HG03103 (cell line): ENCODE data around the gene BET1L.
"Not testable (repeated sequence)": the region's sequence is repeated elsewhere in the genome, so short reads cannot be mapped to it uniquely, and the experiment has no call there.

Experiments used
- ATAC-seq: cut with Tn5 transposase; IDR thresholded peaks from one replicate; pipeline ENCODE4 v1.9.1; 2021; ENCODE audit warnings: low read depth; ENCODE audit not compliant: unreplicated experiment

The BET1L gene

GRCh38 chr11:230431-230830 lies 23.2 kb upstream of the BET1L start:
- ATAC-seq, result no peak

DNA sequence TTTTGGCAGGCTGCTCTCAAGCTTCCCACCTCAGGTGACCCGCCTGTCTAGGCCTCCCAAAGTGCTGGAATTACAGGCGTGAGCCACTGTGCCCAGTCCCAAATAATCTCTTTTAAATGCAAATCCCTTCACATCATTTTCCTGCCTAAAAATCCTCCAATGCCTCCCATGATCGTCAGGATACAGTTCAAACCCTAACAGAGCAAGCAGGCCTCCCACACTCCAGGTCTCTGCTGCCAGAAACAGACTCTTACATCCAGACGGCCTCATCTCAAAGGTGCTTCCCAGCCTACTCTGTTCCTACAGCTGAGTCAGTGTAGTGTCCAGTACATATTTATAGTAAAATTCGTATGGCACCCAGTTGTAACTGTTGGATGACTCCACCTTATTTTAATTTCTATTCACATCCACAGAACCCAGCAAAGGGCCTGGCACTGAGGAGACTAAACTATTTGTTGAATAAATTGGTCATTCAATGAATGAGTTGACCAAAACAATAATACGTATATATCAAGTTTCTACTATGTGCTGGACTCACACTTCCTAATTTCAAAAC lies 20.7 kb upstream of the BET1L start:
- no peak for ATAC-seq

DNA sequence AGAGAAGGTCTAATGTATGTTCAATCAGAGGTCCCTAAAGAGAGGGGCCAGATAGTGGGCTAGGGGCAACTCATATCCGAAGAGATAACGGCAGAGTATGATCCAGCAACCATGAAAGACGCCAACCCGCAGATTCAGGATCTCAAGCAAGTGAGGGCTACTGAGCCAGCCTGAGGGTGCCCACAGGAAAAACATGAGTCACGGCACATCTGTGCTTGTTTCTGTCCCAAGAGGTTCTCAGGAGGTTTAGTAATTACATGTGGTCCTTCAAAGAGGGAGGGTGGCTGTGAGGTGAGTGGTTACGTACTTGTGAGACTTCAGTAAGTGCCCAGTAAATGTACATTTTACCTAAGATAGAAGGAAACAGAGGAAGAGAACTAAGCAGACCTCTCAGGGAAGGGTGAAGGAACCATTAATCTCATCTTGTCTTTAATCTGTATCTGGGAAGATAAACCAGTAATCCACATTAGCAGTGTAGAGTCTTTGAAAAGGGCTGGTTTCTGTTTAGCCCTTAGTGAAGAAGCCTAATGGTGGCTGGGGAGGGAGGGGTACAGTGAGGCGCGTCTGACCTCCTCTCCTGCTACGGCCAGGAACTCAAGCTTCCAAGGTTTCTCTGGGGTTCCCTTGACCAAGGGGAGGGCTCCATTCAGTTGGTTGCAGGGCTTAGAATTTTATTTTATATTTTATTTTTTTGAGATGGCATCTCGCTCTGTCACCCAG lies 18.7 kb upstream of the BET1L start:
- ATAC-seq, result no peak

DNA sequence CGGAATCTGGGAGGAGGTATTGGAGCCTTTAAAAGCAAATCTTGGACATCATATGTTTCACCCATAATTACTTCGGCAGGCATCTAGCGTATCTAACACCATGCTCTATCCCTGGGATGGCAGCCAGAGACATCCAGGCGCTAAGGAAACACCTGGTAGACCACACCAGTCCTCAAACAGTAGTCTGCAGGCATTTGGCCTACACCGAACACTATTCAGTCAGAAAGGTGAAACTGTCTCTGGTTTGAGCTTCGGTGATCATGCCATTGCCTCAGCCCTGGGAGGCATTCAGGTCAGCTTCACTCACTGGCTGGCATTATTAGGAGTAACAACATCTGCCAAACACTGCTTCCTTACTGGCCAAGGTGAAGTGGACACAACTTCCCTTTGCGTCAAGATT lies 17.2 kb upstream of the BET1L start:
- ATAC-seq, result no peak

DNA sequence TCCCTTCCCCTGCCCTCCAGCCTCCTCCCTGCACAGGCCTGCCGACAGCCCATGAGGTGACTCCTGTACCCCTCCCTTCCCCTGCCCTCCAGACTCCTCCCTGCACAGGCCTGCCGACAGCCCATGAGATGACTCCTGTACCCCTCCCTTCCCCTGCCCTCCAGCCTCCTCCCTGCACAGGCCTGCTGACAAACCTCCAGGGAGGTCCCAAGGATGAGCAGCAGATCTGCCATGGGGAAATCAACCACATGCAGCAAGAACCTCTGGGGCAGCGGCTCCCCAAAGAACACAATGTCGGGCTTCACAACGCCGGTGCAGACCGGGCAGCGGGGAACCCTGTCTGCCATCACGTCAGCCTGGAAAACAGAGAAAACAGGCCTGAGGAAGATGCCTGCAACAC lies 16.7 kb upstream of the BET1L start:
- ATAC-seq, result no peak

DNA sequence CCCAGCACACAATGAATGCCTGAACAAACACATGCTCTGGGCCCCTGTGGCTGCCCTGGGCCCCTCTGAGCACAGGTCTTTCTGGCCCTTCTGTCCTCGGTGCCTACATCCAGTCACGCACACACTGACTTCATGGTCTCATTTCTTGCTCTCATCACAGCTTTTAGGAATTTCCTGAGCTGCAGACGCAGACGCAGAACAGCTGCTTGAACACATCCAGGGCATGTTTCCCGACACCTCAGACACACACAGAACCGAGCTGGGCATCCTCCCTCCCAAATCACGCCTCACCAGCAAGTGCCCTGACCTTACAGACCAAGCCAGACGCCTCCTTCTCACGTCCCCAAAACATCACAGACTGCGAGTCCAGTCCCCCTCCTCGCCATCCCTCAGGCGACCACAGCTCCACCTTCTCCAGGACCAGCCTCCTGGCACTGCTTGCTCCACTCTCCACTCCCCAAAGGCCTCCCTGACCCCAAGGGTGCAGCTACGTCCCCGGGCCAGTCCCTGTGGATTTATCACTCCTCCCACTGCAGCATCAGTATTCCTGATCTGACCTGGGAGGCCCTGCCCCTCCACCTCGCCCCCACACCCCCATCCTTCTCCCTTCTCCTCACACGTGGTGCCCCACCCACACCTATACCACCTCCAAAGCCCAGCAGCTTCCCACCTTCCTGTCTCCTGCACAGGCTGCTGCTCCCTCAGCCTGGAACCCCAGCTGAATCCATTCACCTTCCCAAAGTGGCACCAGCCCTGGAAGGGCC lies 16.0 kb upstream of the BET1L start:
- ATAC-seq, result no peak

- ATAC-seq, result no peak
Observed at GRCh38 chr11:221998-222789, 15.0 kb upstream of the BET1L start.

DNA sequence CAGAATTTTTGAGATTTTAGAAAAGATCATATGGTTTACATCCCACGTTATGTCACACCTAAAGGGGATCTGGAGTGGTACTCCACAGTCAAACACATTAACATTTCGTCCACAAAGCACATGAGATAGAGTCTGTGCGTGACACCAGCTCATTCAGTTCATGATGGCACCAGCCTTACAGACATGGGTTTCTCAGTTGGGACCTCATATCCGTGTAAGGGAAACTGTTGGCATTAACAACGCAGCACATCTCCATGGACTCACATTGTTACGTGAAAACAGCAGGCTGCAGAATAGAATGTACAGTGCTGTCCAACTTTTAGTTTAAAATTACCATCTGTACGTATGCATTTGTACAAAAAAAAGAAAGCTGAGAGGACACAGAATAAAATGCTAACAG lies 14.3 kb upstream of the BET1L start:
- ATAC-seq, result no peak

GRCh38 chr11:220641-221215 lies 13.5 kb upstream of the BET1L start:
- not testable (repeated sequence) for ATAC-seq

- no peak for ATAC-seq
Observed at GRCh38 chr11:218815-219593, 11.8 kb upstream of the BET1L start.

DNA sequence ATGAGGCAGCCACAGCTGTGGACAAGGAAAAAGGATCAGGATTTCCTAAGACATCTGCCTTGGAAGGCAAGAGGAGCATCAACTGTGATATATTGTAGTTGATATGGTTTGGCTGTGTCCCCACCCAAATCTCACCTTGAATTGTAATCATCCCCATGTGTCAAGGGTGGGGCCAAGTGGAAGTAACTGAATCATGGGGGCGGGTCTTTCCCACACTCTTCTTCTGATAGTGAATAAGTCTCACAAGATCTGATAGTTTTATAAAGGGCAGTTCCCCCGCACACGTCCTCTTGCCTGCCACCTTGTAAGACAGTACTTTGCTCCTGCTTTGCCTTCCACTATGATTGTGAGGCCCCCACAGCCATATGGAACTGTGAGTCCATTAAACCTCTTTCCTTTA lies 10.5 kb upstream of the BET1L start:
- ATAC-seq, result no peak

- ATAC-seq, result no peak
Observed at GRCh38 chr11:216081-216974, 9.1 kb upstream of the BET1L start.

DNA sequence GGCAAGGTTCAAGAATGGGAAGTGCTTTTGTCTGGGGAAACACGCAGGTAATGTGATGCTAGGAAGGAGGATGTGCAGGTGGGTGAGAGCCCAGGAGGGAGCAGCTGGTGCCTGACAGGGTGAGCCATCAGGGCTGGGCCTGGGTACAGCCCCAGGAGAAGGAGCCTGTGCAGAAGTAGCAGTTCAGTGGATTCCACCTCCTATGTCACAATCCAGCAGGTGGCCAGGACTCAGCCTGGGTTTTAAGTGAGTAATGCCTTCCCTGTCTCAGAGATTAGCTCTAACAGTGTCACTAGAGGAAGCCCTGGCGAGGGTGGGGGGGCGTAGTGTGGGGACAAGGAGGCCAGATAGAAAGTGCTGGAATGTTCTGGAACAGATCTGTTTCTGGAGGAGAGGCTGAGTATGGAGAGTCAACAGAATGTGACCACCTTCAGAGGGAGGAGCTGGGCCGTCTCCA lies 8.4 kb upstream of the BET1L start:
- no peak for ATAC-seq

- no peak for ATAC-seq
Observed at GRCh38 chr11:214083-214482, 6.9 kb upstream of the BET1L start.

- ATAC-seq, result no peak
Observed at GRCh38 chr11:213111-213510, 5.9 kb upstream of the BET1L start.

GRCh38 chr11:212150-213100 lies 5.2 kb upstream of the BET1L start:
- ATAC-seq, result no peak

GRCh38 chr11:211741-212140 lies 4.5 kb upstream of the BET1L start:
- no peak for ATAC-seq

- ATAC-seq, result no peak
Observed at GRCh38 chr11:211295-211694, 4.1 kb upstream of the BET1L start.
